ENCODE data around the gene RBM34.
"Not testable (repeated sequence)": the region's sequence is repeated elsewhere in the genome, so short reads cannot be mapped to it uniquely, and the experiment has no call there.

Gene RBM34

GRCh38 chr1:235112297-235113182 lies 48.5 kb downstream of the RBM34 start:
- no peak for DNase-seq (ENCODE audit: low read depth)

DNA sequence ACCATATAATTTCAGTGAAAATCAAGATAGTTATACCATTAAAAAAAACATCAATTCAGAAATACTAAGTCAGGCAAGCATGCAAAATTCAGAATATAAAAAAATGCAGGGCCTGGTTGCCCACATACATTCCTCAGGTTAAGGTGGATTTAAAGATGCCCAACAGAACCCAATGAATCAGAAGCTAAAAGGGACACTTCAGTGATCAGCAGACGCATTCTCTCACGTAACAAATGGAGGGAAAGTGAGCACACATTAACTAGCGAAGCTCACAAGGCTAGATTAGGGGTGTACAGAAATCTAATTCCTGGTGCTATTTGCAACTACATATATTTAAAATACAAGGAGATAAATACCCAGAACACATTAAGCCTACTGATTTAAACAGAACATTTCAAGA lies 49.9 kb downstream of the RBM34 start:
- DNase-seq (ENCODE audit: low read depth) = no peak

GRCh38 chr1:235108876-235109275 lies 52.2 kb downstream of the RBM34 start:
- DNase-seq (ENCODE audit: low read depth) = no peak

GRCh38 chr1:235108185-235108593 lies 52.9 kb downstream of the RBM34 start:
- DNase-seq (ENCODE audit: low read depth) = no peak

DNA sequence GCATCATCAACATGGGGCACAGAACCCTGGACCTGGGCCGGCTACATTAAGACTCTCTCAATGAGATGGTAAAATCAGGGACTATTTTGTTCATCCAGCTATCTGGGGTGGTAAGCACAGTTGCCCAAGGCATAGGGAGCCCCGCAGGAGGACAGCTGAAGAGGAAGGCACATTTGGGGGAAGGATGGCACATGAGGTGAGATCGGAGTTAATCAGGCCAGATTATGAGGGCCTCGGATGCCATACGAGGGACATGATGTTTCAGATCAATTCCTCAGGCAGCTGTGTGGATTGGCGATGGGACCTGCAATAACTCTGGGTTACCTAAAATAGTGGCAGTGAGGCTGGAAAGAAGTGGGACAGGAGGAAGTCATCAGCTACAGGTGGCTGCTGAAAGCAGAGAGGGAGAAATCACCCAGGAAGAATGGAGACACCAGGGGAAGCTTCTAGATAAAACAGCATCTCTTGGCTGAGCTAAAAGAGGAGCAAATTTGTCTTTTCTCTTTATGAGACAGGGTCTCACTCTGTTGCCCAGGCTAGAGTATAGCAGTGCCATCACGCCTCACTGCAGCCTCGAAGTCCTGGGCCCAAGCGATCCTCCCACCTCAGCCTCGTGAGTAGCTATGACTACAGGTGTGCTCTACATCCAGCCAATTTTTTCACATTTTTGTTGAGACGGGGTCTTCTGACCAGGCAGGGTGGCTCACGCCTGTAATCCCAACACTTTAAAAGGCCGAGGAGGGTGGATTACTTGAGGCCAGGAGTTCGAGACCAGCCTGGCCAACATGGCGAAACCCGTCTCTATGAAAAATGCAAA lies 53.5 kb downstream of the RBM34 start:
- no peak for DNase-seq (ENCODE audit: low read depth)

DNA sequence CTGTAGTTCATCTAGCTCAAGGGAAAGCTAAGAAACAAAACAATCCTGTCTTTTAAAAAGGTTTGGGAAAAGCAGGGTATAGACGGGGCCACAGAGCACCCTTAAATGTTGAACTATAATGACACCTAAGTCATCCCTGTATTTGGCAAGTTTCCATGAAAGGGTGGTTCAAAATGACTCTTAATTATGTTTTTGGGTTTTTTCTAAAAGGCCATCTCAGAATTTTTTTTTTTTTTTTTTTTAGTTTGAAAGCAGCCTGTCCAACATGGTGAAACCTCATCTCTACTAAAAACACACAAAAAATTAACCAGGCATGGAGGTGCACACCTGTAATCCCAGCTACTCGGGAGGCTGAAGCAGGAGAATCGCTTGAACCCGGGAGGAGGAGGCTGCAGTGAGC lies 54.6 kb downstream of the RBM34 start:
- DNase-seq (ENCODE audit: low read depth) = no peak

DNA sequence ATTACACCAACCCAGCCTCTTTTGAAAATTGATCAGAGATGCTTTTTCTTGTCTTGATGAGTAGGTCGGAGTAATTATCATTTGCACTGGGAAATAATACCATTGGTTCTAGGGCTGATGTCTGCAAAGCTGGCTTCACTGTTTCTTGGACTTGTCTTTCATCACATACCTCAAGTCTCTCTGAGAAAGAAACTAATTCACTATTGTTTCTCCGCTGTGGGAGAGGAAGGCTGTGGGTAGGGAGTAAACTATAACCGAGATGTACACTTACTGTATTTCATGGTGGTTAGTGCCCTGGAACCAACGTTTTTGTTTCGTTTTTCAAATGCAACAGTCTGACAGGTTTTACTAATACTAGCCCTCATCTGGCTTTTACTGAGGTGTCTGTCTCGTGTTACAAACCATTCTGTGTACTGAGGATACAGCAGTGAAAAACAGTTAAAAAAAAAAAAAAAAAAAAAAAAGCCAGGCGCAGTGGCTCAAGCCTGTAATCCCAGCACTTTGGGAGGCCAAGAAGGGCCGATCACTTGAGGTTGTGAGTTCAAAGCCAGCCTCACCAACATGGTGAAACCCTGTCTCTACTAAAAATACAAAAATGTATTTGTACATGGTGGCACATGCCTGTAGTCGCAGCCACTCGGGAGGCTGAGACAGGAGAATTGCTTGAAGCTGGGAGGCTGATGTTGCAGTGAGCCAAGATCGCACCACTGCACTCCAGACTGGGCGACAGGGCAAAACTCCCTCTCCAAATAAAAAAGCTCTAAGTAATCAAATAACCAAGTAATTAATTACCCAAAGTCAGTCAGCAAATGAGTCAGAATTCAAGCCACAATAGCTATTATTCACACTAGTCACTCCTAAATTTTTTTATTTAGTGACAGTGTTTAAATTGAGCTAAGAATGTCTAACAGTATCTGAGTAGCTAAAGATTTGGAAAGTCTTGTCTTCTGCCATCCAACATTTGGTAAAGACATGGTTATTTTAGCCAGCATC lies 55.7 kb downstream of the RBM34 start:
- no peak for DNase-seq (ENCODE audit: low read depth)

- DNase-seq (ENCODE audit: low read depth) = no peak
These were observed 58.0 kb downstream of the RBM34 start for GRCh38 chr1:235102993-235103411.

GRCh38 chr1:235102259-235102582 lies 58.8 kb downstream of the RBM34 start:
- DNase-seq (ENCODE audit: low read depth) = no peak

DNA sequence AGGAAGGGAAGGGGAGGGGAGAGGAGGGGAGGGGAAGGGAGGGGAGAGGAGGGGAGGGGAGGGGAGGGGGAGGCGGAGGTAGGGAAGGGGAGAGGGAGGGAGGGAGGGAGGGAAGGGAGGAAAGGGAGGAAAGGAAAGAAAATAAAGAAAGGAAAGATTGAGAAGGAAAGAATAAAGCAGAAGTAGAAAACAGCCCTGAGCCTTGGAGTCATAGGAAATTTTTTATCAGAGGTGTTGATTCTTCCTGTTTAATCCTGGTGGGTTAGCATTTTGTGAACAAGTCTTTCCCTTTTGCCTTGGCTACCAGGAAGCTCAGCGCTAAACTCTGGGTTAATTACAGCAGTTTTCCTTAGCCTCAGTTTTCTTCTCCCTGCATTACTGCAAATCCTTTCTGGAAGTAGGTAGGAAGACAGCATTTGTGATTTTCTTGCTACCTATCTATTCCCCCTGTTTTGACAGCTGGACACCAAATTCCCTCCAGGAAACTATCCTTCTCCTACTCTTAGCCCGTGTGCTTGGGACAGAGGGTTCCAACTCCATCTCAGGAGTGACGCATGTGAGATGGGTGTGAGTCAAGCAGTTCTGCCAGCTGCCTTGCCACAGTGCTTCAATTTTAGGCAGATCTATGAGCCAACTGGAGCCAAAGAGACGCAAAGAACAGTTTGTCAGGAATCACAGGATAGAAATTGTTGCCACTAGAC lies 59.3 kb downstream of the RBM34 start:
- DNase-seq (ENCODE audit: low read depth) = no peak

DNA sequence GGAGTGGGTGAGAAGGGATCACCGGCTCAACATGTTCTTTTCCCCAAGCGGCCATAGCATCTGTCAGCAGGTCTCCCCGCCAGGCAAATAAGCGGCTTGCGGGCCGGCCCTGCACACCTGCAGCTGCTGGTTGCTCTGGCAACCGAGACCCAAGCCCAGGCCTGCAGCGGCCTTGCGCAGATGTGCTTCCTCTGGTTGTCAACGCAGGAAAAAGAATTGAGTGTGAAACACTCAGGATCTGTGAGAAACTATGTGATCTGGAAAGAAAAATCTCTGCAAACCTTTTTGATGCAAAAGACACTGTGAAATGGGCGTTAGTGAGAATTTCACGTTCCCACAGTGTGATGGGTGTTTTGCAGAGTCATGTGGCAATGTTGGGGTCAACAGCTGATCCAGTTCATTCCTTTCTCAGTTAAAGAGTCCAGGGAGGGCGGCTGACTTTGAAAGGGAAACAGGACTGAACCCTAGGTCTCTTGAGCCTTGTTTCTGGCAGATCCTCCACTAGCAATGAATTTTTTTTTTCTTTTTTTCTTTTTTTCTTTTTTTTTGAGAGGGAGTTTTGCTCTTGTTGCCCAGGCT lies 60.8 kb downstream of the RBM34 start:
- DNase-seq (ENCODE audit: low read depth) = no peak

DNA sequence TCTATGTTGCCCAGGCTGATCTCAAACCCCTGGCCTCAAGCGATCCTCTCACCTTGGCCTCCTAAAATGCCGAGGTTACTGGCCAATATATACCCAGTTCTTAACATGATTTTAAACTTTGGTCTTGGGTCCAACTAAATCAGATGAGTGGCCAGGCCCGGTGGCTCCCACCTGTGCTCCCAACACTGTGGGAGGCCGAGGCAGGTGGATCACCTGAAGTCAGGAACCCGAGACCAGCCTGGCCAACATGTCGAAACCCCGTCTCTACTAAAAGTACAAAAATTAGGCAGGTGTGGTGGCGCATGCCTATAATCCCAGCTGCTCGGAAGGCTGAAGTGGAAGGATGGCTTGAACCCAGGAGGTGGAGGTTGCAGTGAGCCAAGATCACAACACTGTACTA lies 62.1 kb downstream of the RBM34 start:
- no peak for DNase-seq (ENCODE audit: low read depth)

- no peak for DNase-seq (ENCODE audit: low read depth)
These were observed 62.5 kb downstream of the RBM34 start for GRCh38 chr1:235098547-235098946.

DNA sequence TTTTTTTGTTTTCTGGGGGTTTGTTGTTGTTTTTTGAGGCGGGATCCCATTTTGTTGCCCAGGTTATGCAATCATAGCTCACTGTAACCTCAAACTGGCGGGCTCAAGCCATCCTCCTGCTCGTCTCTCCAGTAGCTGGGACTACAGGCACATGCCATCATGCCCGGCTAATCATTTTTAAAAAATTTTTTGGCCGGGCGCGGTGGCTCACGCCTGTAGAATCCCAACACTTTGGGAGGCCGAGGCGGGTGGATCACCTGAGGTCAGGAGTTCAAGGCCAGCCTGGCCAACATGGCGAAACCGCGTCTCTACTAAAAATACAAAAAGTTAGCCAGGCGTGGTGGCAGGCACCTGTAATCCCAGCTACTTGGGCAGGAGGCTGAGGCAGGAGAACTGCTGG lies 63.5 kb downstream of the RBM34 start:
- DNase-seq (ENCODE audit: low read depth) = not testable (repeated sequence)

DNA sequence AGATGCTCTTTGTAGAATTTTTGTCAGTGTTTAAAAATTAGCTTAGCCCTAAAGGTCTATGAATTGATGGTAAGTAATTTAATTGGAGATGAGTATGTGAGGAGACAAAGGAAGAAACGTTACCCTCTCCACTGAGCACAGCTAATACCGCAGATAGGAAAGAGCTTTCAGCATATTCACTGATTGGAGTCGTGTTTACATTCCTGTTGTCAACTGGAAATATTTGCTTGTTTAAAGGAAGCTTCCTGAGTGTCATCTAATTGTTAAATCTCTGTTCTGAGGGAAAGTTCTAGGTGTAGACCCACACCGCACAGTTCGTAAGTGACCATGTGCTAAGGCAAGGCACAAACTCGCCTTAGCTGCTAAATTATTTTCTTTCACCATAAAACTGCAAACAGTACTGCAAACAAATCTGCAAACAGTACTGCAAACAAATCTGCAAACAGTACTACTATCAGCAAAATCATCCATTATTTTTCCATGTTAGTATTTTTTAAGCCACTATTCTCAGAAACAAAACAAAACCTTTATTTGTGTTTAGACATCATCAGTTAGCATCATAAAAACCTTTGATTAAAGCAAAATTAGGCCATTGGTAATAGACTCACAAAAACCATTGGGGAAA lies 65.0 kb downstream of the RBM34 start:
- no peak for DNase-seq (ENCODE audit: low read depth)

GRCh38 chr1:235093696-235094592 lies 67.1 kb downstream of the RBM34 start:
- peak; percentile 73 for DNase-seq (ENCODE audit: low read depth)

GRCh38 chr1:235093013-235093695 lies 67.9 kb downstream of the RBM34 start:
- DNase-seq (ENCODE audit: low read depth) = no peak

DNA sequence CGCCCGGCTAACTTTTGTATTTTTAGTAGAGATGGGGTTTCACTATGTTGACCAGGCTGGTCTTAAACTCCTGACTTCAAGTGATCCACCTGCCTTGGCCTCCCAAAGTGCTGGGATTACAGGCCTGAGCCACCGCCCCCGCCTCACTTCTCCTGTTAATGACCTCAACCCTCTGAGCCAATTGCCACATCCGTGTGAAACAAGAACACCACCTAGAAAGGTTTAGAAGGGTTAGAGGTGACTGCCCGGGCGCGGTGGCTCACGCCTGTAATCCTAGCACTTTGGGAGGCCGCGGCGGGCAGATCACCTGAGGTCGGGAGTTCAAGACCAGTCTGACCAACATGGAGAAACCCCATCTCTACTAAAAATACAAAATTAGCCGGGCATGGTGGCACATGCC lies 68.6 kb downstream of the RBM34 start:
- DNase-seq (ENCODE audit: low read depth) = not testable (repeated sequence)

DNA sequence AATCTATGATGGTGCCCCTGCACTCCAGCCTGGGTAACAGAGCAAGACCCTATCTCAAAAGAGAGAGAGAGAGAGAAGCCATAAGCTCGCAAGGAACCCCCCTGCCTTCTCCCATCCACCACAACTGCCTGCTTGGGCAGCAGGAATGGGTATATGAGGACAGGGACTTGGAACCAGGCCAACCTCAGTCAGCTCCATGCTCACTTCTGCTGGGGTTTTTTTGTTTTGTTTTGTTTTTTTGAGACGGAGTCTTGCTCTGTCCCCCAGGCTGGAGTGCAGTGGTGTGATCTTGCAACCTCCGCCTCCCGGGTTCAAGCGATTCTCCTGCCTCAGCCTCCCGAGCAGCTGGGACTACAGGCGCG lies 69.0 kb downstream of the RBM34 start:
- DNase-seq (ENCODE audit: low read depth) = not testable (repeated sequence)

All from activated T-helper 9 cell treated with anti-CD3 and anti-CD28 coated beads, Interleukin-2, amount 50 U/mL, for 16 hours (primary cell).